K562 (cell line): ENCODE data around the gene BICDL1.

Experiments used
- BHLHE40 ChIP-seq: IDR thresholded peaks from 2 replicates; pipeline ENCODE4 v1.6.1; 2011; ENCODE audit warnings: low read length, improper control_type of control experiment
- CHD4 ChIP-seq: fragments of 200-600 bp; sonication (generic); IDR thresholded peaks from 3 replicates; pipeline ENCODE4 v1.6.1; 2012; ENCODE audit warnings: low read depth, mild to moderate bottlenecking, mixed read lengths, low read length, inconsistent platforms; ENCODE audit not compliant: insufficient read depth, insufficient replicate concordance, poor library complexity, severe bottlenecking
- DPF2 ChIP-seq: fragments of 450-650 bp; IDR thresholded peaks from 2 replicates; pipeline ENCODE4 v1.6.1; 2016
- E2F8 ChIP-seq: fragments of 450-650 bp; IDR thresholded peaks from 2 replicates; pipeline ENCODE4 v1.7.1; 2018; ENCODE audit warnings: mild to moderate bottlenecking, low read depth; ENCODE audit not compliant: partially characterized antibody
- EZH2 ChIP-seq: IDR thresholded peaks from 2 replicates; pipeline ENCODE4 v1.6.1; 2012; ENCODE audit warnings: low read depth, mild to moderate bottlenecking, inconsistent platforms, low read length, borderline replicate concordance

GRCh38 chr12:120141336-120141735 is 152.3 kb downstream of the BICDL1 start:
- TF ChIP-seq EZH2 = no peak
- TF ChIP-seq BHLHE40 = no peak
- TF ChIP-seq E2F8 = no peak
- no peak for TF ChIP-seq CHD4
- no peak for TF ChIP-seq DPF2
